LNCAP (cell line): Measurements from ENCODE around the gene PET100.

Experiments
- TF ChIP-seq, protein P1 (sequence below): fragments of 450-650 bp; IDR thresholded peaks from 2 replicates; pipeline ENCODE4 v1.5.1; 2017; ENCODE audit warnings: mild to moderate bottlenecking

PET100 gene

DNA sequence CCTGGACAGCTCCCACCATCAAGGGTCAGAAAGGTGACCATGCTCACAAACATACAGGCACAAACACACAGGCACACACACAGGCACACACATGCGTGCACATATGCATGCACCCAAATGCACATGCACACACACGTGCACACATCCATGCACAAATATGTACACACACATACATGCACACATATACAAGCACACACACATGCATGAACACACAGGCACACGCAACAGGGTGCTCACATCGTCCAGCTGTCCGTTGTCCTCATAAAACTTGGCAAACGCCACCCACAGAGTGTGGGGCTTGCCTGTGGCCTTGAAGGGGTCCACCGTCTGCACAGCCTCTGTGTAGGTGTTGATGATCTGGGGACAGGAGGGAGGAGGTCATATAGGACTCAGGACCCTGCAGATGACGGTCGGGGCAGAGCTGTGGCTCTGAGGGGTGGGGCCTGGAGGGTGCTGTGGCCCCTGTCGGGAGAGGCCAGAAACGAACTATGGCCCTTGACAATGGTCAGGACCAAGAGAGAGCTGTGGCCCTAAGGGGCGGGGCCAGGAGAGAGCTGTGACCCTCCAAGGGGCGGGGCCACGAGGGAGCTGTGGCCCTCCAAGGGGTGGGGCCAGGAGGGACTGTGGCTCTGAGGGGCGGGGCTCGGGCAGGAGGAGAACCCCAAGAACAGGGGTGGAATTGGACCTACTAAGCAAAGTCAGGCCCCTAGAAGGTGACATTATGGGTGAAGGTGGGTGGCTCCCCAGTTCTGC lies 6.5 kb upstream of the PET100 start:
- TF ChIP-seq, protein P1, sequence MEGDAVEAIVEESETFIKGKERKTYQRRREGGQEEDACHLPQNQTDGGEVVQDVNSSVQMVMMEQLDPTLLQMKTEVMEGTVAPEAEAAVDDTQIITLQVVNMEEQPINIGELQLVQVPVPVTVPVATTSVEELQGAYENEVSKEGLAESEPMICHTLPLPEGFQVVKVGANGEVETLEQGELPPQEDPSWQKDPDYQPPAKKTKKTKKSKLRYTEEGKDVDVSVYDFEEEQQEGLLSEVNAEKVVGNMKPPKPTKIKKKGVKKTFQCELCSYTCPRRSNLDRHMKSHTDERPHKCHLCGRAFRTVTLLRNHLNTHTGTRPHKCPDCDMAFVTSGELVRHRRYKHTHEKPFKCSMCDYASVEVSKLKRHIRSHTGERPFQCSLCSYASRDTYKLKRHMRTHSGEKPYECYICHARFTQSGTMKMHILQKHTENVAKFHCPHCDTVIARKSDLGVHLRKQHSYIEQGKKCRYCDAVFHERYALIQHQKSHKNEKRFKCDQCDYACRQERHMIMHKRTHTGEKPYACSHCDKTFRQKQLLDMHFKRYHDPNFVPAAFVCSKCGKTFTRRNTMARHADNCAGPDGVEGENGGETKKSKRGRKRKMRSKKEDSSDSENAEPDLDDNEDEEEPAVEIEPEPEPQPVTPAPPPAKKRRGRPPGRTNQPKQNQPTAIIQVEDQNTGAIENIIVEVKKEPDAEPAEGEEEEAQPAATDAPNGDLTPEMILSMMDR = no peak

DNA sequence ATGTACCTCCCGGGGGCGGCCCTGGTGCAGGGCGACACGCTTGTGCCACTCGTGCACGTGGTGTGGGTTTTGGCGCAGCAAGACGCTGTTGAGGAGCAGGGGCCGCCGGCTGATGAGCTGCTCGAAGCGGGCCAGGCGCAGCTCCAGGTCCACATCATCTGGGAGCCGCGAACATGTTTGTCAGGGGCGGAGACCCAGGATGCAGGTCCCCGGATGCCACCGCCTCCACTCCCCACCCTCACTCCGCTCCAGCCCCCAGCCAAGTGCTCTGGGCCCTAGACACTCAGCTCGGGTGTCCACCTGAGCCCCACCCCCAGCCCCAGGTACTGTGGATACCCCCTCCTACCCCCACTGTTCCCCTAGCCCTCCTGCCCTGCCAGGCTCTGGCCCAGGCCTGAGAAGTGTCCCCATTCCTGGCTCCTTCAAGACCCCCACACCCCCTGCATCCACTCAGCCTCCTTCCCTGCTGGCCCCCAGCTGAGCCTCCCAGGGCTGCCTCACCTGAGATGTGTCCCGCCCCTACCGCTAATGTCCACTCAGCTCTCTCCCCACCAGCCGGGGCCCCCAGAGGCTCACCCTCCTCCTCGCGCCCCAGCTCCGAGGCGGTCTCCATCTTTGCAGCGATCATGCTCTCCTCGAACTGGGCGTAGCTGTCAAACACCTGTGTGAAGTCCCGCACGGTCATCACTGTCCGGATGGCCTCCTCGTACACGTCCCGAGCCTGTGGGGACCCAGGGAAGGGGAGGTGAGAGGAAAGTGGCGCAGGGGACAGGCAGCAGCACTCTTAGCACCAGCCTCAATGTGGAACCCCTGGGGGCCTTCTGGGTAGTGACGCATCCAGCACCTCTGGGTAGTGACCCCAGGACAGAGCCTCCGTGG lies 5.6 kb upstream of the PET100 start:
- TF ChIP-seq, protein P1 = no peak

DNA sequence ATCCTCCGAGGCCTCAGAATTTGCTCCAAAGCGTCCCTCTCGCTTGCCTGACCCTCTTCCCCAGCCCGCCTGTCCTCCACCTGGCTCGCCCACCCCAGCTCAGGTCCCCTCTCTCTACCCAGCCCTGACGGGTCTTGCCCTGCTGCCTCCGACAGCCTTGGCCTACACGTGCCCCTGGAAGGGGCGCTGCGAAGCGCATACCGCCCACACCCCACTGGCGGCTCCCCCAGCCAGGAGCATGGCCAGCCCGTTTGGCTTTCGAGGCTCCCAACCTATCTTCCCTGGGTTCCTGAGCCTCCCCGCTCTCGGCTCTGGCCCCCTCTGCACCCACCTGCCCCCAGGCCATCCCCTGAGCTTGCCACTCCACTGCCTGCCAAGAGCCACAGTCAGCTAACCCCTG lies 4.8 kb upstream of the PET100 start:
- TF ChIP-seq, protein P1 = no peak

DNA sequence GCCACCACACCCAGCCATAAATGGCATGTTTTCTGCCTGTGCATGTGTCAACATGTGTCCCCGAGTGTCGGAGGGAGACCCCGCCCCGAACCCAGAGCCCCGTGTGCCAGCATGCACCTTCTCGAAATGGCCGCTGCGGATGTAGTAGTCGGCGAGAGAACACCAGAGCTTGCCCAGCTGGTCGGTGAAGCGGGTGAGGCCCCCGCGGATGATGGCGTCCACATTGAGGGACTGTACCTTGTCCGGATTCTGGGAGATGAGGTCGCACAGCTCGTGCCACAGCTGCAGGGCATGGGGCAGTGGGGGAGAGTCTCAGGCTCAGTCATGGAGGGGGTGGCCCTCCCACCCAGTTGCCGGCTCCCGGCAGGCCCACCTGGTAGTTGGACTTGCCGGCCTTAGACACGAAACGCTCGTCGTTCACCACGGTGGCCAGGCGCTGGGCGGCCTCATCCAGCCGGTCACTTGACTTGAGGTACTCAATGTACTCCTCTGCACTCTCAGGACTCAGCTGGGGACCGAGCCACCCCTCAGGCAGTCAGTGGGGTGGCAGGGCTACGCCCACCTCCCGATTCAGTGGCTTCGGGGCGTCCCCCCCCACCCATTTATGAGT lies 3.7 kb upstream of the PET100 start:
- TF ChIP-seq, protein P1 = no peak

DNA sequence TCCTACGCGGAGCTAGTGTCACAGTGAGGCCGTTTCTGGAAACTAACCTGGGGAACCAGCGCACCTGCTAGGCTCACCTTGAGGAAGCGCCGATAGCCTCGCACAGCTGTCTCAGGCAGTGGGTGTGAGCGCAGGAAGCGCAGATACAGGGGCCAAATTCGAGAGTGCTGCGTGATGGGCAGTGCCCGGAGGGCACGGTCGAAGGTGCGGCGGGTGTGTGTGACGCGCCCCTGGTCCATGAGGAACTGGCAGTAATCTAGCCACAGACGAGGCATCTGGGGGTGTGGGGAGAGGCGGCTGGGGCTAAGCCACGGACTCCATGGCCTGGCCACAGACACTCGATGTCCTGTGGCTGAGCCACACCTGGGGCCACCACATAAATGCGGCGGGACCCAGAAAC lies 2.4 kb upstream of the PET100 start:
- TF ChIP-seq, protein P1 = no peak

DNA sequence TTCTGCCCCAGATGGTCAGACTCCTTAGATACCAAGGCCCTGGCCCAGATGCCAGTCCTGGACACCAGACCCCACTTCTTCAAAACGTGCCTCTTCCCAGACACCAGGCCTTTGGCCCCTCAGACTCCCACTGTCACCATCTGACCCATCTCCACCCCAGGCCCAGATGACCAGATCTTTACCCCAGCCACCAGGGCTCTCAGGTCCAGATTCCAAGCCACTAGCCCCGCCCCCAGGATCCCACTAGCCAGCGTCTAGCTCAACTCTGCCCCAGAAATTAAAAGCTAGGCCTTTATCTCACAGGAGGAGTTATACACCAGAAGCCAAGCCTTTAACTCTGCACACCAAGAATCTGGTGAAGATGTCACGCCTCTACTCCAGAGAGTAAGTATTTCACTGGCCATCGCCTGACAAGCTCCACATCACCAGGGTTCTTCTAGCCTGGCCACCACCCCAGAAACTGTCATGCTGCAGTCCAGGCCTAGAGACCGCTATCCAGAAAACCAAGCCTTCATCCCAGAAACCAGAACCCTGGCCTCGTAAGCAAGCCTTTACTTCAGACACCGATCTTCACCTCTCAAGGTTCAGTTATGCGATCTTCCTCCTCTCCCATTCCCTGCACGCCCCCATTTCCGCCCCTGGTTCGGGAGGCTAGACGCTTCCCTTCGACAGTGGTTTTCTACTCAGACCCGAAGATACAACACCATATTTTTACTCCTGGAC lies 843 bp upstream of the PET100 start:
- TF ChIP-seq, protein P1 = no peak

DNA sequence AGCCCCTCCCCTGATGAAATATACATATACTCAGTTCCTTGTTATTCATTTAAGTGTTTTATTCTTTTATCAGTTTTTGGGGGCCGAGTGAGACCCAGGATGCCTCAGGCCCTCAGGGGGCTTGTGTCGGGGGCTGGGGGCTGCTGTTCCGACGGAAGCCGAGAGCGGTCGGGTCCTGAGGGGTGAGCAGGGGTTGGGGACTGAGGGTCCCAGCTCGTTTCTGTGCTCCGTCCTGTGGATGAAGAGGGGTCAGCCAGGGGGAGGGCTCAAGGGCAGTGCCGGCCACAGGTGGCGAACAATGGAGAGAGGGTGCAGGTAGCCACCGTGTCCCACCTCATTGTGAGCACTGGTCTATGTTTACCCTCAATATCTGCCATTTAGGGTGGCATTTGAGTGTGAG lies 2.0 kb downstream of the PET100 start:
- TF ChIP-seq, protein P1 = no peak
